ENCODE measurements around the gene DIP2C. TPM values are rescaled to one million over a fixed set of nuclear protein-coding genes. Genes with fewer than 3 reads are reported as not detected.
"Not testable (repeated sequence)": the region's sequence is repeated elsewhere in the genome, so short reads cannot be mapped to it uniquely, and the experiment has no call there.

DIP2C gene
- polyA plus RNA-seq, 1 donor = 37.7 TPM

DNA sequence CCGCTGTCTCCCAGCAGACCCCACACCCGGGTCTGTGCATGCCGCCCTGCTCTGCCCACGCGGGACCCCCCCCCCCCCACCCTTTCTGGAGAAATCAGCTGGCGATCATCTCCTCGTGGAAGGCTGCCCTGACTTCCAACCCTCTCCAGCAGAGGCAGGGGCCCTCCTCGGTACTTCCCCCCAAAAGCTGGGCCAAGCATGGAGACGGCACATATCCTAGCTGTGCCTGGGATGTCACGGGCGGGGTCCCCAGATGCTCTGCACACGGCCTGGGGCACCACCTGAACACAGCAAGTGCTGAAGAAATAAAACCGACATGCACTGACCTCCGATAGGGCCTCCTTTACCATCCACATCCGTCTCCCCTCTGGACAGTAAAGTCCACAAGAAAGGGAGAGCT, 96.0 kb downstream of the DIP2C start:
- DNase-seq = no peak

DNA sequence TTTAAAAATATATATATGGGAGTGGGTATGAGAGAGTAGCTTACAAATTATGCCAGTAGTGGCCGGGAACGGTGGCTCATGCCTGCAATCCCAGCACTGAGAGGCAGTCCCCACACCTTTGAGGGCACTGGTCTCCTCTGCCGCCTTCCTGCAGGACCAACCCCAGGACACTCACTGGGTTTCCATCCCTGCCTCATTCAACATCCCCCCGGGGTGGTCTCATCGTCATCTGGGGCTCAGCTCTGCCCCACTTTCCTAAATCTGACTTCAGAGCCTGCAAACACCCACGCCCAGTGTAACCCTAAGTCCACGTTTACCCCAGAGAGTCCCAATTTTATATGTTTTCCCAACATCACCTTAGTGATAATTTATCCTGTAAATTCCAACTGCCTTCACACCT, 96.5 kb downstream of the DIP2C start:
- DNase-seq = no peak

DNA sequence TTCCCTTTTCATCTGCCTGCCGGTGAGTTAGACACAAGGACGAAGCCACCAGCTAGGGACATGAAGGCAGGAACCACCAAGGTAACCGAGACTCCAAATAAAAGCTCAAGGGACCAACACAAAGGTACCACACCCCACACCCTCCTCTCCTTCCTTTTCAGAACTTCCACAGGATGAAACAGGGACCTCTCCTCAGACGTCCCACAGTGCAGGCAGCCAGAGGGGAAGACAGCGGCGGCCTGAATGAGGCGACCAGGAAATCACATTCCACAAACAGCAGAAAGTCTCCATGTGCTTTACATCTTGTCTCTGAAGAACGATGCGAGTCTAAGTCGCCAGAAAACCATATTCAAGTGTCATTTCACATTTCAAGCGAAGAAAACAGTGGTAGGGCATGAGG, 97.8 kb downstream of the DIP2C start:
- DNase-seq = no peak

DNA sequence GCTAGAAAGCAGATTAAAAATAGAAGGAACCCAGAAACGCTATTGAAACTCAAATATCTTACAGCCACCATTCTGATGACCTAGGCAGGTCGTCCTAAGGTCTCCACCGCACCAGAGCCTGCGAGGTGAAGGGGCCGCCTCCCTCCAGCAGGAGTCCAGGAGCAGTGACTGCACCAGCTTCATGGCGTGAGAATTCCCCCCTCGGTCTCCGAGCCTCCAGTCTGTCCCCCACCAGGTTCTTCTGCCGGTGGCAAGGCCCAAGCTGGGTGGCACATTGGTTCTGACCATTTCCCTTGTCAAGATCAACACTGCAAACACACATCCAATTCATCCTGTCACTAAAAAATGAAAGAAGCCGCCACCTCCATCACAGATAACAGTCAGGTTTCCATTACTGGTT, 98.7 kb downstream of the DIP2C start:
- DNase-seq = no peak

DNA sequence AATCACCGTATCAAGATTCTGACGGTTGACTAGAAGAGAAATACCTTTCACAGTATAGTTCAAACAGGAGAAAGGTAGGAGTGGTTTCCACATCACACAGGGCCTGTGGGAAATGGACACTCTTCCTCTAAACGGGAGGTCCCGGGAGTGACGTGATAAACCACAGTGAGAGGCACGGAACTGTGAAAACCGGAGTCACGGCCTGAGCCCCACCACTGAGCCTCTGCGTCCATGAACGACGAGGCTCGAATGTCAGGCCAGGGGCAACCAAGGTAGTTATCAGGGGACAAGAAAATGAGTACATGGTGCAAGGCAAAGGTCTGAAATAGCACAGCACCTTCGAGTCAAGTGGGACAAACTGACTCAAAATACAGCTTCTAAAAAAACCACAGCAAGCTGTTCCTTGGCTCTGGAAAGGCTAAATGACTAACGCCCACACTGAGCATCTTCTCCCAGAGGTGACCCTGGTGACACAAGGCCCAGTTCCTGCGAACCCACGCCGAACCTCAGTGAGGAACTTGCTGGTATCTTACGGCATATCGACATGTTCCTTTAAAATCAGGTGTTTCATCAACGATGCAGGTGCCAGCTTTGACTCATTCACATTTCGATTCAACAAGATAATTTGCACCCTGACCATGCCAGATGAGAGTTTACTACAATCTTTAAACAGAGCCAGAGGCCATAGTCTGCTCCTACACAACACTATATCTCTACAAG, 99.3 kb downstream of the DIP2C start:
- no peak for DNase-seq

DNA sequence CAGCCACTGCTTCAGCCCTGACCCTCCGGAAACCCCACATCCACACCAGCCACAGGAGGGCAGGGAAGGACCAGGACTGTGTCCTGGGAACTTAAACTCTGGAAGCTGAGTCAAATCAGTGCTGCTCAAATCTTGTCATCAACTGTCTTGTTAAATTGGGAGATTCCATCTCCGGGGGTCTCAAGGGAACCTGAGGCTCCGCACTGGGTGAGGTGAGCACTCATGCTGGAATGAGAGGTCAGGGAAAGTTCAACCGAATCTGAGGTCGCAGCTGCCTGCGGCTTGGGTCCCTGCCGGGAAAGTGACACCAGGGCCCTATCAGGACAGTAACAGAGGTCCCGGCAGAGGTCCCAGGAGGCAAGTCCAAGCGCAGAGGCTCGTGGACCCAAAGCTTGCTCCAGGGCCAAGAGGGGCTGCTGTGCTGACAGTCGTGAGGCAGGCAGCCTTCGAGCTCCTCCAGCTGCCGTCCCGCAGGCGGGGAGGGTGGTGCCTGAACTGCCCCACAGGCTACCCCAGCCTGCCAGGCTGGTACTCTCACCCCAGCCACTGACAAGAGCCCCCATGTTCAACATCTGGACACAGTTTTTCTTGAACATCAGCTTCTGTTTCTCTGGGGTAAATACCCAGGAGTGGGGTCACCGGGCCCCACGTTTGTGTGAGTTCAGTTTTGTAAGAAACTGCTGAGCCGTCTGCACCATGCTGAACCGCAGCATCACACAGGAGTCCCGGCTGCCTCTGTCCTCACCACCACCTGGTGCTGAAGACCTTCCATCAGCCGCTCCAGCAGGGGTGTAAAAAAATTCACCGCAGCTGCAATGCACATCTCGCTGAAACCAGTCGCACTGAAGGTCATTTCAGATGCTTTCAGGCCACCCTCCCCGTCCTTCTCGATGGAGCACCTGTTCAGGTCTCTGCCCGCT, 101.0 kb downstream of the DIP2C start:
- no peak for DNase-seq

DNA sequence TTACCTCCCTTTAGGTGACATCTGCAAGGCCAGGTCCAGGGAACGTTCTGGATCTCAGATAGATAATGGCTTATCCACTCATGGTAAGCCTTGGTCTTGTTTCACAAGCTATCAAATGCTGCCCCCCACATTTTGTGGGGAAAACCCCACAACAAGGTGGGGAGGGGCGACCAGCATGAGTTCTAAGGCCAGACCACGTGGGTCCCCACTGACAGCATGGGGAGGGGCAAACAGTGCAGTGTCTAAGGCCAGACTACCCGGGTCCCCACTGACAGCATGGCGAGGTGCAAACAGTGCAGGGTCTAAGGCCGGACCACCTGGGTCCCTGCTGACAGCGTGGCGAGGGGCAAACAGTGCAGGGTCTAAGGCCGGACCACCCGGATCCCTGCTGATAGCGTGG, 102.8 kb downstream of the DIP2C start:
- DNase-seq = no peak

DNA sequence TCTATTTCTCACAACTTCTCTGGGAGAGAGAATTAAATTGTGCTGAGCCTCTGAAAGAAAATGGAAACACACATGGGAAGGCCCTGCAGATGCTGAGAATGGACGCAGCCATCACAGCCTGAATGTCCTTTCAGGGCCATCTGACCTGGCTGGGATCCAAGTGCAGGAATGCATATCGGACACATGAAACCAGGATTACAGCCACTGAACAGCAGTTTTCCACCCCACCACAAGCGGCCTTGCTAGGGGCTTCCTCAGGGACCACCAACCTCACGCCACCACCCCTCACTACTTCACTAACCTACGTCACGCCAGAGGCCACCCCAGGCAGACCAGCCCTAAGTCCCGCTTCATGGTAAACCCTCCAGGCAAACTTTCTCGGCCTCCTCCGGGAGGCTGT, 103.3 kb downstream of the DIP2C start:
- no peak for DNase-seq

- no peak for DNase-seq
Observed at GRCh38 chr10:585502-585901, 104.0 kb downstream of the DIP2C start.

DNA sequence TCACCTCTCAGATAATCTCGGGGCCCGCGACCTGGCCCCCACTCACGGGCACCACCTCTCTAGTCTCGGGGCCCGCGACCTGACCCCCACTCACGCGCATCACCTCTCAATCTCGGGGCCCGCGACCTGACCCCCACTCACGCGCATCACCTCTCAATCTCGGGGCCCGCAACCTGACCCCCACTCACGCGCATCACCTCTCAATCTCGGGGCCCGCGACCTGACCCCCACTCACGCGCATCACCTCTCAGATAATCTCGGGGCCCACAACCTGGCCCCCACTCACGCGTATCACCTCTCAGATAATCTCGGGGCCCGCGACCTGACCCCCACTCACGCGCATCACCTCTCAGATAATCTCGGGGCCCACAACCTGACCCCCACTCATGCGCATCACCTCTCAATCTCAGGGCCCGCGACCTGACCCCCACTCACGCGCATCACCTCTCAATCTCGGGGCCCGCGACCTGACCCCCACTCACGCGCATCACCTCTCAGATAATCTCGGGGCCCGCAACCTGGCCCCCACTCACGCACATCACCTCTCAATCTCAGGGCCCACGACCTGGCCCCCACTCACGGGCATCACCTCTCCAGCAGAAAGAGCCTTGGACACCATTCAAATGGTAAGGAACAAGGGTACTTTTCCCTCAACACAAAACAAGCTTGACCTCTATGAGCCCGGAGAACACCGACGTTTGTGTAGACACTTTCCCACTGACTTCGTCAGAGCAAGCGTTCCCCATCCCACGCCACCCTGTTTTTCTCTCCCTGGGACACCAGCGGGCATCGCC, 104.8 kb downstream of the DIP2C start:
- DNase-seq = not testable (repeated sequence)

DNA sequence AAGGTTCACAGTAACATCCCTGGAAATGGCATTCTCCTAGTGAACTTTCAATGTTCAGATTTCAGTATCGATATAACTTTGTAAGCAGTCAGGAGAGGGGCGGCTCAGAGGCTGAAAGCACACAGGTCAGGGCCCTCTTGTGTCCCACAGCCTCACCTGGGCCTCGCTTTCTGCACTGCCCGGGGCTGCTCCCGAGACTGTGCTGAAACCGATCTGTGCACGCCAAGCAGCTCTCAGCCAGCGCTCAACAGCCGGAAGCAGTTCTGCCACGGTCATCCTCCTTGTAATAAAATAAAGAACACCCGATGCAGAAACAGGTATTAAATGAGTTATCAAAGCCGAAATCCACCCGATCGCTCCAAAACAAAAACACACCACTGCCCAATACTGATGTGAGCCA, 106.0 kb downstream of the DIP2C start:
- no peak for DNase-seq

DNA sequence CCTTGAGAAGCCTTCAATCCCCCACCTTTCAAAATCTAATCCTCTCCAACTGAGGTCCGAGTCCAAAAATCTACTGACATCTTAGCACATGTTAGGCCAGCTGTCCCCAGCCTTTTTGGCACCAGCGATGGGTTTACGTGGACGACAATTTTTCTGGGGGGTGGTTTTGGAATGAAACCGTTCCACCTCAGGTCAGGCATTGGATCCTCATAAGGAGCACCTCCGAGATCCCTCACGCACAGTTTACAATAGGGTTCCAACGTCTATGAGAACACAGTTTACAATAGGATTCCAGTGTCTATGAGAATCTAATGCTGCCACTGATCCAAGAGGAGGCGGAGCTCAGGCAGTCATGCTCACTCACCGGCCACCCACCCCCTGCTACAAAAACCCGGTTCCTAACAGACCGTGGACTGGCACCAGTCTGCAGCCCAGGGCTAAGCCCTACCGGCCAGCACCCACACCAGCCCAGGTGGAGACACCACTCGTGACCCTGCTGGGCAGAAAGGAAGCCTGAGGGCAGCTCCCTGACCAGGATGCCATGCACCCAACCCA, 107.6 kb downstream of the DIP2C start:
- DNase-seq = no peak

DNA sequence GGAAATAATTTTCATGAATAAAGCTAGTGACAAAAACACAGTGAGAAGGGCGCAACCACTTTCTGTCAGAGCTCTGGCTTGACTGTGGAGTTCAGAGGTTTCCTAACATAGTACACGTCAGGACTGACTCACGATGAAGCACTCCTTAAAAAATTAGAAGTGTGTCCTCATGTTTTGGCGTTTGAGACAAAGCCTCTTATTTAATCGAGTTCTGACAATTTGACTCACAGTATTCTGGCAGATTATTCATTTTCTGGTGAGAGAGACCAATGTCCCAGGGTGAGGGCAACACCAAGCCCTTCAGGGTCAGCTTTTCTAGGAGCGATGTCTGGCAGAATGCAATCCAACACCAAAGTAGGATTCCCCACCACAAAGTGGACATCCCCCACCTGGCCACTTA, 108.7 kb downstream of the DIP2C start:
- DNase-seq = no peak

- no peak for DNase-seq
Observed at GRCh38 chr10:576130-576465, 113.4 kb downstream of the DIP2C start.

- DNase-seq = no peak
Observed at GRCh38 chr10:575402-576129, 113.9 kb downstream of the DIP2C start.

GRCh38 chr10:572696-573095, 116.8 kb downstream of the DIP2C start:
- DNase-seq = no peak

DNA sequence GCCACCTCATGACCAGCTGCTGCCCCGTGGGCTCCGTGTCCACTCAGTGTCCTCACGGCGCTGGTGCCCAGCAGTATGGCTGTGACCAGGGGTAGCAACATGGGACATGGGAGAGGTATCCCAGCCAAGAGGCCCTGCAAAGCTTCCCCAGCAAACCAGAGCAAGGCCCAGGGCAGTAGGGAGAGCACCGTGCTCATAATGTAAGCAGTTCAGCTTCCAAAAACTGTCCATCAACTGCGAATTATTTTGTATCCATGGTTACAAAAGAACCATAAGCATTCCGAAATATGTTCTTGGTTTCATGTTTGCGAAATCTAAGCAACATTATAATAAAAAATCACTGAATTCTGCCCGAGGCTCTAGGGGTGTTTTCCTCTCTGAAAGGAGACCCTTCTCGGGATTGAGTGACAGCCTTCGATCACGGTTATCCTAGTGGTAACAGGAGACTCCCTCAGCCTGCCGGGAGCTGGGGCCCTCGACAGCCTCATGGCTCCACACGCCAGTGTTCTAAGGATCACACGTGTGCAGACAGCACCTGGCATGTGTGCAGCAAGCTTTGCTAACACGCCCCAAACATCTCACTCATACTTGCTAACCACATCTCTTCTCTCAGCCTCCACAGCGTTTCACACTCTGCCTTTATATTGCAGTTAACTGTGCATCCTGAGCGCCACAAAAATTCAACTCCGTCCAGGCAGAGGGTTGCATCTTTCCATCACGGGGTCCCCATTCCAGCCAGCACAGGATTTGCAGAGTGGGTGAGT, 117.6 kb downstream of the DIP2C start:
- no peak for DNase-seq

- DNase-seq = no peak
Observed at GRCh38 chr10:571166-571565, 118.3 kb downstream of the DIP2C start.

DNA sequence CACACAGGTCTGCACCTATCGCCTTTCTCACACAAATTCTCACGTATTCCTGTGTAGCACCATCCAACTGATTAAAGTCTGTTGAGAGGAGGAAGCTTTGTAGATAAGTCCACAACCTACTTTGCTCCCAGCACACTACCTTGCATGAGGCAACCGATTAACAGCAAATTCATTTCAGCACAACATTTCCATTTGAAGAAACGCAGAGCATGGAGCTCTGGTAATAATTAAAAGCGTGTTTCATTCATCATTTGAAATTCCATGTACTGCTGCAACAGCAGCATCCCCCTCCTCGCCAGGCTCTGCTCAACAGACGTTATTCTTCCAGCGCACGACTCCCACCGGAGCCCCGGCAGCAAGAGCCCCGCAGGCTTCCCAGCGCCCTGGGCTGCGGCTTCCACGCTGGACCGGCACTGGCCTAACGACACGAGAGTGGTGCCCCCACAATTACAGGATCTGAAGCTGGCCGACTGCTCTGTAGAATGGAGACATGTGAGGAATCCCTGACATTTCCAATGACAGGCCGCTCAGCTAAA, 118.8 kb downstream of the DIP2C start:
- no peak for DNase-seq

DNA sequence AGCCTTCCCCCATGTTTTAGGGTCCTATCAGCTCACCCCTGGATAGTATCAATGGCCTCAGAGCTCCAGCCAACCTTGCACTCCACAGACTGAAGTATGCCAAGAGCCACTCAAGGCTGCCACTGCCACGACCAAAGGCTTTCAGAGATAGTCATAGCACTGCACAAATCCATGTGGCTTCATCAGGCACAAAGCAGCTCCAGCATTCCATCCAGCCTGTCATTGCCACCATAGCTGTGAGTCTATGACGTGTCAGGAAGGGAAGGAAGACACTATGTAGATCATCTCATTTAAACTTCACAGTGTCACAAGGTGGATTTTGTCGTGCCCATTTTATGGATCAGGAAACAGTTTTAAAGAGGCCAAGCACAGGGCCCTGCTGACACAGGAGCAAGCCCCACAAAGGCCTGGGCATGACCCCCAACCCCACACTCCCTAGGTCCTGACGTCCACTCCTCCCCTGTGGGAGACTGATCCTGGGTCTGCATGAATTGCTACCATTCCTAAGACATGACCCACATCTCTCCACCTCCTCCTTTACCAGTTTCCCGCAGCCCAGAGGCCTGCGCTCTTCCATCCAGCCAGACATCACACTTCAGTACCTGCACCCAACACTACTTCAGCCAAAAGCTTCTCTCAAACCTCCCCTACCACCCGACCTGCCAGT, 119.4 kb downstream of the DIP2C start:
- DNase-seq = no peak

DNA sequence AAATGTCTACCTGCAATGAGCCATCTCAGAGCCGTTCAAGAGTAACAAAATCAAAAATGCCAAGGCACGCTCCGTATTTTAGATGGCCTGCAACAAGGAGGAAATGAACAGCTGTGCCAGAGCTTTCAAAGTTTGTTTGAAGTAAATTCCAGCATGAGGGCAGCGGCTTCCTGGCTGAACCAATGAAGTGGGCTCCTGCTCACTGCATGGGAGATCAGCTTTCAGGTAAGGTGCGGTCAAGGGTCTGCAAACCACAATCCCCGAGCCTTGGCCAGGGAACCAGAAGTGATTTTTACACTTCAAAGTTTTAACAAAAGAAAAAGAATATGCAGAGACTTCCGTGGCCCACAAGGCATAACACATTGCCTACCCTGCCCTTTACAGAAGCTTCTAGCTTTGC, 120.6 kb downstream of the DIP2C start:
- no peak for DNase-seq

Data from hindlimb muscle (tissue), 1 donor.